ENCODE data around the gene DPH3. TPM values are rescaled to one million over a fixed set of nuclear protein-coding genes. Genes with fewer than 3 reads are reported as not detected.

The DPH3 gene
- total and polyA plus RNA-seq, 10 of the 15 experiments (the other 5 are each of a cell fraction or from before 2014, with no cell fraction given), result 10.8 to 71.8 (median 23.4) TPM

- in situ Hi-C loops (cut with MboI), result no loop called here
- CTCF ChIA-PET, result interaction anchor here (0.6 to 1.3 kb wide), 2 partner anchors 8 to 35 kb away, joined by 3 to 4 read pairs; no protein-coding TSS in a partner anchor
- H2AFZ ChIP-seq (ENCODE audit: control insufficient read depth, low read depth, low read length), result no peak overlapping the region
These were observed 9.4 kb downstream of the DPH3 start for GRCh38 chr3:16255326-16255725.

More at GRCh38 chr3:16255326-16255725, 9.4 kb downstream of the DPH3 start:
- H3K4me1 ChIP-seq (ENCODE audit: control insufficient read depth, insufficient read depth, low read length), result peaks cover 8% of the 10 kb centered on the region; the same call in 1 of the 2 replicates
- intact Hi-C loops (cut with micrococcal nuclease; ENCODE audit: unreplicated experiment), result no loop called here
- H3K36me3 ChIP-seq (ENCODE audit: control insufficient read depth in 2 of 2, insufficient read depth in 2 of 2, low read length in 1 of 2), result peaks cover 0 to 2% of the 10 kb centered on the region in 2 experiments; a peak in 1 of 4 replicates
- H3K4me2 ChIP-seq (ENCODE audit: control insufficient read depth, insufficient read depth), result no peak overlapping the region
- POLR2A ChIA-PET, result interaction anchor here (0.6 to 1.1 kb wide), 2 partner anchors 8 to 9 kb away, joined by 3 read pairs; partner anchors contain the start of gene DPH3
- 6% methylated on average over 3 of the region's 3 CpGs for WGBS (ENCODE audit: insufficient coverage, insufficient replicate concordance, low lambda C conversion rate, missing lambda C conversion rate)
- no TSS peak for BruUV-seq (replicated peaks)
- DNase-seq (ENCODE audit: low read depth, low spot score), result no peak
- TF ChIP-seq JUNB (IDR thresholded peaks at IDR 0.05) (no peak), STAT3 (IDR thresholded peaks at IDR 0.05; ENCODE audit: low read depth, low read length) (no peak), YBX1 (IDR thresholded peaks at IDR 0.05) (no peak), BCL3 (IDR thresholded peaks at IDR 0.05; ENCODE audit: borderline replicate concordance, insufficient read depth, low read depth, low read length, poor library complexity, severe bottlenecking) (no peak), NFYA (IDR thresholded peaks at IDR 0.05; ENCODE audit: borderline replicate concordance, low read depth, low read length) (no peak), ZSCAN29 (IDR thresholded peaks at IDR 0.05) (no peak), POLR2A (IDR thresholded peaks at IDR 0.05; ENCODE audit: low read depth, low read length) (no peak), ASH2L (IDR thresholded peaks at IDR 0.05; ENCODE audit: borderline replicate concordance, low read depth) (no peak), MEF2A (IDR thresholded peaks at IDR 0.05; ENCODE audit: insufficient read depth, low read depth, low read length) (no peak), PAX8 (IDR thresholded peaks at IDR 0.05) (no peak), BCL11A (IDR thresholded peaks at IDR 0.05; ENCODE audit: low read depth, low read length) (no peak)
- no peak overlapping the region for H3K9ac ChIP-seq (ENCODE audit: control insufficient read depth, insufficient read depth, low read length)
- no peaks in the 10 kb centered on the region for H4K20me1 ChIP-seq (ENCODE audit: control insufficient read depth, insufficient read depth)
- ATAC-seq, result no peak
- no peaks in the 10 kb centered on the region for H3K79me2 ChIP-seq (ENCODE audit: control insufficient read depth, insufficient read depth, low read length)
- no peaks in the 10 kb centered on the region for H3K27me3 ChIP-seq (replicated peaks in 1 of 2; ENCODE audit: control insufficient read depth in 2 of 2, insufficient read depth in 2 of 2, low read length in 1 of 2)
- SMC1A ChIA-PET (ENCODE audit: uncharacterized antibody, unreplicated experiment), result interaction anchor here (0.9 to 5.7 kb wide), 3 partner anchors 11 to 301 kb away, joined by 3 to 43 read pairs (median 3); partner anchors contain the start of genes DPH3 and OXNAD1
- H3K4me3 ChIP-seq, result no peak overlapping the region
- FAIRE-seq, result no peak
- H3K27ac ChIP-seq (ENCODE audit: control insufficient read depth, insufficient read depth), result no peak overlapping the region
- RAD21 ChIA-PET (ENCODE audit: unreplicated experiment), result interaction anchor here (1.0 to 1.4 kb wide), 3 partner anchors 9 to 209 kb away, joined by 3 to 4 read pairs (median 4); no protein-coding TSS in a partner anchor
- H3K9me3 ChIP-seq (replicated peaks; ENCODE audit: control insufficient read depth, insufficient read depth, low read length), result no peaks in the 10 kb centered on the region

Measured in GM12878 (cell line).